GM12801 (cell line): Measurements from ENCODE around the gene DTX1.

ENCODE experiments used
- CTCF ChIP-seq: IDR thresholded peaks from one replicate; pipeline ENCODE4 v1.5.1; 2011; ENCODE audit warnings: control low read depth; ENCODE audit not compliant: insufficient read length; ENCODE audit errors: extremely low read depth

The DTX1 gene

GRCh38 chr12:113086249-113087164, 30.0 kb downstream of the DTX1 start:
- TF ChIP-seq CTCF, result no peak

GRCh38 chr12:113087193-113087592, 30.7 kb downstream of the DTX1 start:
- no peak for TF ChIP-seq CTCF

GRCh38 chr12:113088037-113088436, 31.5 kb downstream of the DTX1 start:
- TF ChIP-seq CTCF, result no peak

- no peak for TF ChIP-seq CTCF
Measured at GRCh38 chr12:113088971-113089756, 32.6 kb downstream of the DTX1 start.

- no peak for TF ChIP-seq CTCF
Measured at GRCh38 chr12:113089839-113090238, 33.3 kb downstream of the DTX1 start.

GRCh38 chr12:113090740-113091139, 34.2 kb downstream of the DTX1 start:
- no peak for TF ChIP-seq CTCF

GRCh38 chr12:113091506-113091905, 35.0 kb downstream of the DTX1 start:
- TF ChIP-seq CTCF, result no peak
